ENCODE results near the gene EMP2. TPM values are rescaled to one million over a fixed set of nuclear protein-coding genes. Genes with fewer than 3 reads are reported as not detected.

The EMP2 gene
- total RNA-seq, 1 donor from 2014 or later, result 70.7 TPM

GRCh38 chr16:10531582-10531981, 48.8 kb downstream of the EMP2 start:
- Histone ChIP-seq H3K27me3 (no peaks in the 10 kb centered on the region), H3K4me1 (no peaks in the 10 kb centered on the region), H3K9me3 (no peaks in the 10 kb centered on the region), H3K4me3 (no peak overlapping the region), H3K27ac (no peak overlapping the region), H3K36me3 (peaks cover 0 to 27% of the 10 kb centered on the region in 2 donors)
- intact Hi-C loops (cut with DNase I), result no loop called here
- TF ChIP-seq POLR2A (IDR thresholded peaks at IDR 0.05), result no peak
- TF ChIP-seq, protein P1, sequence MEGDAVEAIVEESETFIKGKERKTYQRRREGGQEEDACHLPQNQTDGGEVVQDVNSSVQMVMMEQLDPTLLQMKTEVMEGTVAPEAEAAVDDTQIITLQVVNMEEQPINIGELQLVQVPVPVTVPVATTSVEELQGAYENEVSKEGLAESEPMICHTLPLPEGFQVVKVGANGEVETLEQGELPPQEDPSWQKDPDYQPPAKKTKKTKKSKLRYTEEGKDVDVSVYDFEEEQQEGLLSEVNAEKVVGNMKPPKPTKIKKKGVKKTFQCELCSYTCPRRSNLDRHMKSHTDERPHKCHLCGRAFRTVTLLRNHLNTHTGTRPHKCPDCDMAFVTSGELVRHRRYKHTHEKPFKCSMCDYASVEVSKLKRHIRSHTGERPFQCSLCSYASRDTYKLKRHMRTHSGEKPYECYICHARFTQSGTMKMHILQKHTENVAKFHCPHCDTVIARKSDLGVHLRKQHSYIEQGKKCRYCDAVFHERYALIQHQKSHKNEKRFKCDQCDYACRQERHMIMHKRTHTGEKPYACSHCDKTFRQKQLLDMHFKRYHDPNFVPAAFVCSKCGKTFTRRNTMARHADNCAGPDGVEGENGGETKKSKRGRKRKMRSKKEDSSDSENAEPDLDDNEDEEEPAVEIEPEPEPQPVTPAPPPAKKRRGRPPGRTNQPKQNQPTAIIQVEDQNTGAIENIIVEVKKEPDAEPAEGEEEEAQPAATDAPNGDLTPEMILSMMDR (IDR thresholded peaks at IDR 0.05), result no peak
- no peak for TF ChIP-seq POLR2AphosphoS5 (IDR thresholded peaks at IDR 0.05; ENCODE audit: insufficient read depth in 1 of 2, low read depth in 1 of 2)
- no peak for DNase-seq (ENCODE audit: extremely low spot score in 2 of 2)

- Histone ChIP-seq H3K36me3 (peaks cover 0 to 18% of the 10 kb centered on the region in 2 donors), H3K27ac (no peak overlapping the region), H3K4me1 (no peaks in the 10 kb centered on the region), H3K4me3 (no peak overlapping the region), H3K9me3 (no peaks in the 10 kb centered on the region), H3K27me3 (no peaks in the 10 kb centered on the region)
- intact Hi-C loops (cut with DNase I), result no loop called here
- no peak for DNase-seq (ENCODE audit: extremely low spot score in 2 of 2)
- TF ChIP-seq, protein P1 (IDR thresholded peaks at IDR 0.05), result no peak
- TF ChIP-seq POLR2AphosphoS5 (IDR thresholded peaks at IDR 0.05; ENCODE audit: insufficient read depth in 1 of 2, low read depth in 1 of 2) (no peak), POLR2A (IDR thresholded peaks at IDR 0.05) (no peak)
Observed at GRCh38 chr16:10530685-10531084, 49.7 kb downstream of the EMP2 start.

DNA sequence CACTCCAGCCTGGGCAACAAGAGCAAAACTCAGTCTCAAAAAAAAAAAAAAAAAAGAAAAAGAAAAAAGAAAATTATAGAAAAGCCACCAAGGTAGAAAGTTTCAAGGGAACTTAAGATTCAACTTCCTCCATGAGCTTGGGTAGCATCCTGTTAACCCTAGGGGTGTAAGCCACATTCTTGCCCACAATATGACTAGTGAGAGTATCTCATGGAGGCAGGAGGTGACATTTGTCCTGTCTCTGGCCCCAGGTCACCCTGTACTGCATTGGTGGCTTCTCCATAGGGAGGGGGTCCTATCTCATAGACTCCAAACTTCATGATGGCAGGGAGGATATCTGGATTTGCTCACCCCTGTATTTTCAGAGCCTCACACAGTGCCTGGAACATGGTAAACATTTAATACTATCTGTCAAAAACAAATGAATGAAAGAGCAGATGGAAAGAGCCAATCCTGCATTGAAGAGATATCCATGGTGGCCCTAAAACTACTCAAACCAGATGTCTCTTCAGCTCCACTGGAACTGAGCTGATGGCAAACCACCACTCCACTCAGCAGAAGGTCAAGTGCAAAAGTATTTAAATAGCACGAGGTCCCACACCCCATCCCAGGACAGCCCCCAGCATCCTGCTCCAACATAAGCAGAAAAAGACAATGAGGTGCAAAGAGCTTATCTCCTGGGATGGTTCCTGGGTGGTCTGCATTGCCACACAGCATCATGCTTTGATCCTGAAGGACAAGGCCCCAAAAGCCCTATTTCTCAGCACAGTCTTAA, 50.3 kb downstream of the EMP2 start:
- H3K4me3 ChIP-seq, result no peak overlapping the region
- H3K36me3 ChIP-seq, result peaks cover 0 to 15% of the 10 kb centered on the region in 2 donors
- DNase-seq (ENCODE audit: extremely low spot score in 2 of 2), result no peak
- no peak overlapping the region for H3K27ac ChIP-seq
- no peaks in the 10 kb centered on the region for H3K4me1 ChIP-seq
- H3K9me3 ChIP-seq, result no peaks in the 10 kb centered on the region
- no peaks in the 10 kb centered on the region for H3K27me3 ChIP-seq
- TF ChIP-seq, protein P1 (IDR thresholded peaks at IDR 0.05), result no peak
- TF ChIP-seq POLR2A (IDR thresholded peaks at IDR 0.05) (no peak), POLR2AphosphoS5 (IDR thresholded peaks at IDR 0.05; ENCODE audit: insufficient read depth in 1 of 2, low read depth in 1 of 2) (no peak)
- intact Hi-C loops (cut with DNase I), result no loop called here

DNA sequence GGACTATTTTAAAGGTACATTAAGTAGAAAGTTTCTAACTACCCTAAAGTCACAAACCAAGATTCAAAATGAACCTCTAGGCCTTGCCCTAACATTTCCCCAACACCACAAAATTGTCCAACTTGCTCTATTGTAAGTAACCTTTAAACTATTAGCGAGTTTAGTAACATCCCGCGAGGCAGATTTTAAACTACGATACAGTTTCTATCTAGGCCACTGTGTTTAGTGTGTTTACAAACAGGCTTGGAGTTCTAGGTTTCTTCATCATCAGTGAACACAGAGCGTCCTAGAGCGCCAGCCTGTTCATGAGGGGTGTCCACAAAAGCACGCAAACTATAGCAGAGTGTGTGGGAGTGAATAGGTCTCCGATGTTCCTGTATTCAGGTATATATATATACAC, 51.8 kb downstream of the EMP2 start:
- intact Hi-C loops (cut with DNase I), result no loop called here
- no peaks in the 10 kb centered on the region for H3K27me3 ChIP-seq
- H3K4me1 ChIP-seq, result no peaks in the 10 kb centered on the region
- DNase-seq (ENCODE audit: extremely low spot score in 2 of 2), result no peak
- peaks cover 0 to 15% of the 10 kb centered on the region in 2 donors for H3K36me3 ChIP-seq
- H3K27ac ChIP-seq, result no peak overlapping the region
- no peak overlapping the region for H3K4me3 ChIP-seq
- TF ChIP-seq, protein P1 (IDR thresholded peaks at IDR 0.05), result no peak
- TF ChIP-seq POLR2AphosphoS5 (IDR thresholded peaks at IDR 0.05; ENCODE audit: insufficient read depth in 1 of 2, low read depth in 1 of 2), result no peak
- no peak for TF ChIP-seq POLR2A (IDR thresholded peaks at IDR 0.05)
- H3K9me3 ChIP-seq, result no peaks in the 10 kb centered on the region

DNA sequence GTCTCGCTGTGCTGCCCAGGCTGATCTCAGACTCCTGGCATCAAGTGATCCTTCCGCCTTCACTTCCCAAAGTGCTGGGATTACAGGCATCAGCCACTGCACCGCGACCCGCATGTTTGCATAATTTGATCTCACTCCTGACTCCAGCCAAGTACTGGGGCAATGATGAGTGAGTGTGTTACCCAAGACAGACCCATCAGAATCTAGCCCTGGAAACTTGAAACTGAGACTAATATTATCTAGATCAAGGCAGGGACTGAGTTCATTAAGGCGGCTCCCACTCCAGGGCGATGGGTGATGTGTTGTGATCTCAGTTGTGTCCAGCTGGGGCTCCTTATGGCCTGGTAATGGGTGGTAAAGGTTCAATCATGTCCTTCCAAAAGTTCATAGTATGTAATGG, 53.4 kb downstream of the EMP2 start:
- TF ChIP-seq, protein P1 (IDR thresholded peaks at IDR 0.05), result no peak
- TF ChIP-seq POLR2A (IDR thresholded peaks at IDR 0.05) (no peak), POLR2AphosphoS5 (IDR thresholded peaks at IDR 0.05; ENCODE audit: insufficient read depth in 1 of 2, low read depth in 1 of 2) (no peak)
- Histone ChIP-seq H3K36me3 (peaks cover 0 to 3% of the 10 kb centered on the region in 2 donors), H3K4me3 (no peak overlapping the region), H3K27me3 (no peaks in the 10 kb centered on the region), H3K9me3 (no peaks in the 10 kb centered on the region), H3K4me1 (no peaks in the 10 kb centered on the region), H3K27ac (no peak overlapping the region)
- no peak for DNase-seq (ENCODE audit: extremely low spot score in 2 of 2)
- intact Hi-C loops (cut with DNase I), result no loop called here

Measured in vagina (tissue), 2 donors.